ENCODE results near the gene SLC6A8.

Gene SLC6A8

DNA sequence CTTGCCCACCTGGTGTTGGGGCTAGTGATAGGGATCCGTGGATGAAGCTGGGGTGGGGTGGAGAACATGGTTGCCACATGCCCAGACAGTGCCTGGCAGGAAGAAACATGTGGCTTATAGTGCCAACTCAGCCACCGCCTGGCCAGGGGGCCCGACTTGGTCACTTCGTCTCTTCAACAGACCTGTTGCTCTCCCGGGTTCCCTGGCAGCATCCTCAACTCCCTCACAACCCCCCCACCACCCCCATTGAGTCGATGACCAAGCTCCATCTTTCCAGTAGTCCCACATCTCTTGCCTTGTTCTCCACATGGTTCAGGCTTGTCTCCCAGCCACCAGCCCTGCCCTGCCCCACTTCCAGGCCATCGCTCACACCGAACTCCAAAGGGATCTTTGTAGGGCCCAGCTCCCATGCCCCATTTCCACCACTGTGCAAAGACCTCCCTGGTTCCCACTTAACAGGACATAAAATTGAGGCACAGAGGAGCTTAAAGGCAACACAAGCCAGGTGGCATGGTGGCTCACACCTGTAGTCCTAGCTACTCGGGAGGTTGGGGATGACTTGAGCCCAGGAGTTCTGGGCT, 21.9 kb upstream of the SLC6A8 start:
- DNase-seq (ENCODE audit: low spot score) = peak; percentile 33
- TF ChIP-seq, protein P1, sequence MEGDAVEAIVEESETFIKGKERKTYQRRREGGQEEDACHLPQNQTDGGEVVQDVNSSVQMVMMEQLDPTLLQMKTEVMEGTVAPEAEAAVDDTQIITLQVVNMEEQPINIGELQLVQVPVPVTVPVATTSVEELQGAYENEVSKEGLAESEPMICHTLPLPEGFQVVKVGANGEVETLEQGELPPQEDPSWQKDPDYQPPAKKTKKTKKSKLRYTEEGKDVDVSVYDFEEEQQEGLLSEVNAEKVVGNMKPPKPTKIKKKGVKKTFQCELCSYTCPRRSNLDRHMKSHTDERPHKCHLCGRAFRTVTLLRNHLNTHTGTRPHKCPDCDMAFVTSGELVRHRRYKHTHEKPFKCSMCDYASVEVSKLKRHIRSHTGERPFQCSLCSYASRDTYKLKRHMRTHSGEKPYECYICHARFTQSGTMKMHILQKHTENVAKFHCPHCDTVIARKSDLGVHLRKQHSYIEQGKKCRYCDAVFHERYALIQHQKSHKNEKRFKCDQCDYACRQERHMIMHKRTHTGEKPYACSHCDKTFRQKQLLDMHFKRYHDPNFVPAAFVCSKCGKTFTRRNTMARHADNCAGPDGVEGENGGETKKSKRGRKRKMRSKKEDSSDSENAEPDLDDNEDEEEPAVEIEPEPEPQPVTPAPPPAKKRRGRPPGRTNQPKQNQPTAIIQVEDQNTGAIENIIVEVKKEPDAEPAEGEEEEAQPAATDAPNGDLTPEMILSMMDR (IDR thresholded peaks at IDR 0.05) = no peak
- no peak overlapping the region for H3K4me3 ChIP-seq

GRCh38 chrX:153667281-153667955, 20.3 kb upstream of the SLC6A8 start:
- H3K4me3 ChIP-seq = peak overlapping the region; percentile 13
- peak; percentile 69 for DNase-seq (ENCODE audit: low spot score)
- TF ChIP-seq, protein P1 (IDR thresholded peaks at IDR 0.05) = no peak
- no peak overlapping the region for H3K27ac ChIP-seq

More for the DNA sequence above, 21.9 kb upstream of the SLC6A8 start:
- H3K27ac ChIP-seq = no peak overlapping the region

DNA sequence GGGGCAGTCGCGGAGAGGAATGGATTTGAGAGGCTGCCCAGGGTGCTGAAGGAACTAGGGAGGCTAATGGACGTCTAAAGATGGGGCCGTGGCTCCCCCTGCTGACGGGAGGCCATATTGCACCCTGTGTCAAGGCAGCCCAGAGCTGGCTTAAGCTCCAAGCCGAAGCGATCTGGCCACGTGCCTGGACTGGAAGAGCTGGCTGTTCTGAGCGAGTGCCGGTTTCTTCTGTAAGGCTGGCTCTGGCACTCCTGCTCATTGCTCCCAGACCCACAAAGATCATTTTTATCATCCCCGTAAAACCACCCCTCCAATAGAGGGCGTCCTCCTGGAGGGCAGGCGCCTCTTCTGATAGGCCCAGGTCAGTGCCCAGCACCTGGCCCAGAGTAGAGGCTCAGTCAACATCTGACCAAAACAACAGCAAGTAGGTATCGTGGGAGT, 19.8 kb upstream of the SLC6A8 start:
- Histone ChIP-seq H3K27ac (no peak overlapping the region), H3K4me3 (peak overlapping the region; percentile 13)
- TF ChIP-seq, protein P1 (IDR thresholded peaks at IDR 0.05) = peak; percentile 53
- peak; percentile 75 for DNase-seq (ENCODE audit: low spot score)

DNA sequence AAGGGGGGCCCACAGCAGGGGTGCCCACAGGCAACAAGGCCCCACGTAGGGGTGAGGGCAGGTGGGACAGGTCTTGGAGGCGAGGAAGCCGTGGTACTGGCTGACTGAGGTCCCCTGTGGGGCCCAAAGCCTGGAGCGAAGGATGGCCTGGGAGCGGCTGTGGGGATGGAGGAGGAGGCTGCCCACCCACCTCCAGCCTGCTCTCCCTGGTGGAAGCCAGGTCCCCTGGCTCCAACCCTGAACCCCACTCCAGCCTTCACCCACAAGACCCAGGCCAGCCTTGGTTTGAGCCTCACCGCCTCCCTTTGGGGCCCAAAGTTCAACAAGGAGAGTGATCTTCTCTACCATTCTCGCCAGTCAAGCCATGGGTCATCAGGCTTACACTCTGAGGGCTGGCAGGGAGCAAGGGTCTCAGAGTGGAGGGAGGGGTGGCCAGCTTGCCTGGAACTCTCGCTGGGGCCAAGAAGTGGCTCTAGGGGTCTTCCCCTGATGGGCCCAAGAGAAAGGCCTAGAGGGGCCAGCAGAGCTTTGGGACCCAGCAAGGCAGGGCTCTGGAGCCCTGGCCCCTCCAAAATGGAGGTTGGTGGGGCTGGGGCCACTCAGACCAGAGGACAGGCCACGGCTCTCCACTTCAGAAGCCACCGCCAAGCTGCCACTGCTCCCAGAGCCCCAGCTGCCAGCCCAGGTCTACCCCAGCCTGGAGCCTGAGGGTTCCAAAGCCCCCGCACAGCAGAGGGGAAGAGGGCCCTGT, 19.1 kb upstream of the SLC6A8 start:
- no peak overlapping the region for H3K27ac ChIP-seq
- peak; percentile 61 for DNase-seq (ENCODE audit: low spot score)
- TF ChIP-seq, protein P1 (IDR thresholded peaks at IDR 0.05) = no peak
- no peak overlapping the region for H3K4me3 ChIP-seq

DNA sequence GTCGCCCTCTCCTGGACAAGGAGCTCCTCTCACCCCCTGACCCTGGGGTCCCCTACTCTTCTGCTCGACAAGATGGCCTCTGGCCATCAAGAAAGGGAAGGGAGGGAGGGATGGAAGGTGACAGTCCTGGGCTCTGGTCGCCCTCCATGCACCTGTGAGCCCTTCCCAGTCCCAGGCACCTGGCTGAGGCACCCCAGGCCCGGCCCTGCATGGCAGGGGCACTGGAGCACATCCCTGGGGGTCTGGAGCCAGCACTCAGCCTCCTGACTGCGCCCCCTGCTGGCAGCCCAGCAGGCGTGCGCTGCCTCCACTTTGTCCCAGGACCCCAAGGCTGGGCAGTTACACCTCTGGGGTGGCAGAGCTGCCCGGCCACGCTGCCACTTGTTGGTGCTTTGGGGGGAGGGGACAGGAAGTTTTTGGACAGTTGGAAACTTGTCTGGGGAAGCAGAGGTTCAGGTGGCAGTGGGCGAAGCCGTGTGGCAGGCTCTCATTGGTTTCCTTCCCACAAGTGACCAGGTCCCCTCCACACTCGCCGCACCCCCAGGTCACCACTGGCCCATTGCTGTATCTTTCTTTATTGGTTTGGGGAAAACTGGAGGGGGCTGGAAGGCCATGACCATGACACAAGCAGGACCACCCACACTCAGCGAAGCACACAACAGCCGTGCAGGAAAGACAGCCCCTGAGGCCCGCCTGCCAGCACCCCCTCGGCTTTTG, 18.4 kb upstream of the SLC6A8 start:
- TF ChIP-seq, protein P1 (IDR thresholded peaks at IDR 0.05) = peak; percentile 59
- H3K4me3 ChIP-seq = no peak overlapping the region
- H3K27ac ChIP-seq = no peak overlapping the region
- peak; percentile 69 for DNase-seq (ENCODE audit: low spot score)

DNA sequence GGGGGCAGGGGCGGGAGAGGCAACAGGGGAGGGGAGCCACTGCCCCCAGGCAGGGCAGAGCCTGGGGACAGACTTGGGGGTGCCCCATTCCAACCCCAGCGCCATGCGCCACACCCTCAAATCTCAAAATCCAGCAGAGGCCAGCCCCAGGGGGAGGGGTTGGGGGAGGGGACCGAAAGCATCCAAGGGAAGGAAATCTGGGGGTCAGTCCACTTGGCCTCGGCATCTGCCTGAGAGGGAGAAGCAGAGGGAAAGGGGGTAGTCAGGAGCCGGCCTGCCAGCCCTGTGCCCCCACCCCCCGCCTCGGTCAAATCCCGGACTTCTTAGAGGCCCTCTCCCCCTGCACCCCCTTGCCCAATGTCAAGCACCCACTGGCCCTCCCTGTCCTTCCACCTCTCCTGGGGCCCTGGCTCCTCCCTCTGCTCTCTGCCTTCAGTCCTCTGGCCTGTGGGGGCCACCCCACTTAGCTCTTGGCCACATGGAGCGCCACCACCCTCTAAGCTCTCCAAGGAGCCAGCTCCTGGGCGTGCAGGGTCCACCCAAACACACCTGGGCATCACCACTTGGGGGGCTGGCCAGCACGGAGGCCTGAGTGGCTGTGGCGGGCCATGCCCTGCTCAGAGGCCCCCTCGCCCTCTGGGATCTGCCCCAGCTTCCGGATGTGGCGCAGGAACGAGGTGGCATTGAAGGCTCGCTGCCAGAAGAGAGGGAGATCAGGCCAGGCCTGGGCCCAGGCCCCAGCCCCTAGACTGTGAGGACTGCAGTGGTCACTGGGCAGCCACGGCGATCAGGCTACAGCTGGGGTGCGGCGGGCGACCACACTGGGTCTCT, 17.6 kb upstream of the SLC6A8 start:
- Histone ChIP-seq H3K4me3 (no peak overlapping the region), H3K27ac (no peak overlapping the region)
- TF ChIP-seq, protein P1 (IDR thresholded peaks at IDR 0.05) = no peak
- peak; percentile 56 for DNase-seq (ENCODE audit: low spot score)
